Stimulated activated naive CD4-positive, alpha-beta T cell (primary cell): ENCODE measurements around the gene PAX7.
"Not testable (repeated sequence)": the region's sequence is repeated elsewhere in the genome, so short reads cannot be mapped to it uniquely, and the experiment has no call there.

Experiments
- DNase-seq, 6 experiments: peaks; one replicate each; lab custom pipeline; 2025; lab: John Stamatoyannopoulos, UW

The PAX7 gene

GRCh38 chr1:18658831-18659230 lies 28.2 kb downstream of the PAX7 start:
- no peak for DNase-seq

DNA sequence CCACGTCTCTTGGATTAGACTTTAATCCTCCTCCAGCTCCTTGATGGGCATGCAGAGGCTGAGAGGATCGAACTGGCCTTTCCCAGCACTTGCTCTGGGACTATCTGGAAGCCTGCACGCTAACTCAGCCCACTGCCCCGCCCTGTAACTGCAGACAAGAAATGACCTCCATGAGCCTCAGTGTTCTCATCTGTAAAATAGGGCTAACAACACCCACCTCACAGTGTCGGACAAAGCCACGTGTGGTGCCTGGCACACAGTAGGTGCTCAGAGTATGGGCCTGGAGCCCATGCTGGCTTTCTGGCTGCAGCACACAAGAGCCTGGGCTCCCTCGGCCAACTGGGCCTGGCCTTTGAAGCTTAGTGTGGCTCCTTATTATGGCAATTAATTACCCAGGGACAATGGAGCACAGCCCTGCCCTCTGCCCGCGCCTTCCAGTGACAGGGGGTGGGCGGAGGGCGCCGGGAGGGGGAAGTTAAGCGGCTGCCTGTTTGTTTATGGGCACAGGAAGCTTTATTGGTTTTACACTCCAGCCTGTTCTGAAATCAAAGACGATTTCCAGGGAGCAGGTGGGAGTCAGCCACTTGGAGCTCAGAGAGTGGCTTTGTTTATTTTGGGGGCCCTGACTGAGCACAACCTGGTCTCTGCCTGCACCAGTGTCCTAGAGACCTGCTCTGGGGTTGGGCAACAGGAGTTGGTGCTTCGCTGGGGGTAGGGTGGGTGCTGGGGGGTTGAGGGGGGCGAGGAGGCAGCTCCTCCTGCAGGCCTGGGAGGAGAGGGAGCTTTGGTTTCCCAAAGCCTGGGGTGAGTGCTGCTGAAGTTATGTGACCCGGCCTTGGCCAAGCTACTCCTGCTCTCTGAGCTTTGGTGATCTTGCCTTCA lies 31.0 kb downstream of the PAX7 start:
- no peak for DNase-seq

GRCh38 chr1:18662286-18662639 lies 31.6 kb downstream of the PAX7 start:
- no peak for DNase-seq

GRCh38 chr1:18666317-18666920 lies 35.8 kb downstream of the PAX7 start:
- peak in 1 of 6 experiments; percentile 12 for DNase-seq

DNA sequence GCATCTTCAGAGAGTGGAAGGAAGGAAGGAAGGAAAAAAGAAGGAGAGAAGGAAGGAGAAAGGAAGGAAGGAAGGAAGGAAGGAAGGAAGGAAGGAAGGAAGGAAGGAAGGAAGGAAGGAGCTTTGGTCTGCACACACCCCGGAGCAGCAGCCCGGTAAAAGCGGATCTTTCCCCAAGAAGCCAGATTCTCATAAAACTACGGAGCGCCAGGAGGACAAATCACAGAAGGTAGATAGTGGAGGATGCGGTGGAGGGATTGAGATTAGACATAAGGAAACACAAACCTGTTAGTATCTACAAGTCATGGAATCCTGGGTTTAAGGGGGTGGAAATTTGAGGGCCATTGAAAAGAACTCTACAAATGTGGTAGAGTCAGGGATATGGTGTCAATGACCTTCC lies 36.7 kb downstream of the PAX7 start:
- DNase-seq: no peak

- no peak for DNase-seq
Observed at GRCh38 chr1:18668046-18668445, 37.4 kb downstream of the PAX7 start.

DNA sequence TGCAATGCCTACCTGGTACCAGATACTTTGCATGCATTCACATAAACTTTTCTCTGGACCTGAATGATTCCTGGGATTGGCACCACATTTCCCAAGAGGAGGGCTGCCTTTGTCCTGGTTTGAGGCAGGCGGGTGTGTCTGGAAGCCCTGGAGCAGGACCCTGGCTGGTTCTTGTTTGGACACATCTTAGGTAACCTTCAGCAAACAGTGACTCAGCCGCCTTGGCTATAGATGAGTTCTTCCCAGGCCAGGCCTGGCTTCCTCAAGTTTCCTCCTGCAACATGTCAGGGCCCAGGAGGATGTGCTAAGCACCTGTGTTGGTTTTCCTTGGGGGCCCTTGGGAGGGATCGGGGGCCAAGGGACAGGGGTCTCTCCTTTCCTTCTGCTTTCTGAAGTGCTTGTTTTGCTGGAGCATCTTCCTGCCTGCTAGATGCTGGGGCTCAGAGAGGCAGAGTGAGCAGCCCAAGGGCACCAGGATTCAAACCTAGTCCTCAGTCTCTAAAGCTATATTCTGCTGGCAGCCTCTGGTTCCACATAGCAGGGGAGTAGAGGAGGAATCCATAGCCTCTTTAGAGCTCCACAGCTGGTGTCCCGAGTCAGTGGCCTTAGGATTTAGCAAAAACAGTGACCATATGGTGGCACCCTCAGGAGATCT lies 38.2 kb downstream of the PAX7 start:
- no peak for DNase-seq

DNA sequence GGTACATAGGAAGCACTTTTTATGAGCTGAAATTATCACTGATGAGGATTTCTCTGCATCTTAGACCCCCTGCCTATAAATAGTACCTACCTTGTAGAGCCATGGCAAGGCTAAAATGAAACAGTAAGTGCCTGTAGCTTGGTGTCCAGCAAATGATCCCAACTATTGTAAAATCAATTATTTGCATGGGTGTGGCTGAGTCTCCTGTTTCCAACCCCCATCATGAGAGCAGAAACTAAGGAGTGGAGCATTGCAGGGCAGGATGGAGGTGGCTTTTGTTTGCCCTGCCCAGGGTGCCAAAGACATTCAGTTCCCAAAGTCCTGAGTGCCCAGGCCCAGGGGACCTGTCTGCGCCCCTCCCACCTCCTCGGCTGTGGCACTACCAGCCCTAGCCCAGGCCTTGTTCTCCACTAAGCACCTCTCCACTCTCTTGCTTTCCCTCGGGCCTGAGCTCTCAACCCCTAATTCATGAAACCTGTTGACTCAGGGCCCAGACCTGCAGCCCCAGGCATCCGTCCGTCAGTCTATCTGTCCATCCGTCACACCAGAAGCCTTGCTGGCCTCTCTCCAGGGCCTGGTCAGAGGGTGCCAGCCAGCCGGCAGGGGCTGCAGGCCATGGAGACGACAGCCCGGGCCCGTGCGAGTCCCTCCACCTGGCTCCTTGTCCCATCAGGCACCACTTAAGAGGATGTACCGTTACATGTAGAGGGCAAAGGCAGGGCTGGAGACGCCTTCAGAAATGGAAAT lies 39.6 kb downstream of the PAX7 start:
- DNase-seq: no peak

- DNase-seq: no peak
Observed at GRCh38 chr1:18670868-18671225, 40.2 kb downstream of the PAX7 start.

DNA sequence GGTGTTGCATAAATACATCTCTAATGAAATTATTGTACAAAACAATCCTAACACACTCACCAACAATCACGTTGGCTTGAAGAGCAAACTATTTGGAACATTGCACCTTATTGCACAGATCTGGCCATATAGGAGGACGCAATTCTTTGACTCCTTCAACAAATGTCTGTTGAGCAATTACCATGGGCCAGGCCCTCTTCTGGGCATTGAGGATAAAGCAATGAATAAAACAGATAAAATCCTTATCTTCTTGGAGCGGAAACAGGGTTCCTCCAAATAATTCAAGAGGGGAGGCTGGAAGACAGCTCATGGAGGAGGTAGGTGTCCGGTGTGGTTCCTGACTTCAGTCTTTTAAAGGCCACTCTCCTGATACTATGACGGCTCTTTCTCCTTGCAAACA lies 43.3 kb downstream of the PAX7 start:
- peak in 1 of 6 experiments; percentile 9 for DNase-seq

- no peak for DNase-seq
Observed at GRCh38 chr1:18676332-18676781, 45.7 kb downstream of the PAX7 start.

GRCh38 chr1:18681423-18681835 lies 50.8 kb downstream of the PAX7 start:
- peak in 2 of 6 experiments; percentile 32 to 53 for DNase-seq

- no peak for DNase-seq
Observed at GRCh38 chr1:18682375-18682774, 51.7 kb downstream of the PAX7 start.

DNA sequence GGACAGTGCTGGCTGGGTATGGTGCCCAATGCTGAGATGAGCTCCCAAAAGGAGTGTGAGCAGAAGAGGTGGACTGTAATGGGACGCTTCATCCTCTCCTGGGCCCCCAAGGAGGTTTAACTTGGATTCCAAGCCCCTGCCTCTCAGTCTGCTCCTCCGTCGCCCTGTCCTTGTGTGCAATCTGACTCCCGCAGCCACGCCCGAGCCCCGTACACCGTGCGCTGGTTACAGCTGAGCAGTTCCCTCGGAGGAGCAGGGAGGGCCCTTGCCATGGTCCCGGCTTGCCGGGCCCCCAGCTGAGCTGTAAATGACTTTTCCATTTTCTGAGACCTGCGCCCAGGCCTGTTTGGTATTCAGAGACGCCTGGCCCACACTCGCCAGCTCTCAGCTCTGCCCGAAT lies 53.7 kb downstream of the PAX7 start:
- DNase-seq: no peak

GRCh38 chr1:18686540-18686939 lies 55.9 kb downstream of the PAX7 start:
- DNase-seq: peak in 3 of 6 experiments; percentile 14 to 34 (median 26)

DNA sequence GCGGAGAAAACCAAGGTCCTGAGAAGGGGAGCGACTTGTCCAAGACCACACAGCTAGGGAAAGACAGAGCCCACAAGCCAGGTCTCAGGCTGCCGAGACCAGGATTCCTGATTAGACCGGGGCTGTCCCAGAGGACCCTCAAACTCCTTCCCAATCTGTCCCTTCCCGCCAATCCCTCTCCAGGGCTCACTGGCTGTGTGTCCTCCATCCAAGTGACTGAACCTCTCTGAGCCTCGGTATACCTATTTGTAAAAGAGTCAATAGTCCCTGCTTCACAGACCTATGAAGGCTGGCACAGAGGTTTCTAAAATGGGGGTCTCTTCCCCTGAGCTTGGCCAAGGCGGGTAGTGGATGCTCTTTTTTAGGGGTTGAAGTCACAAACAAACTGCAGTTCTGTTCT lies 56.6 kb downstream of the PAX7 start:
- no peak for DNase-seq

DNA sequence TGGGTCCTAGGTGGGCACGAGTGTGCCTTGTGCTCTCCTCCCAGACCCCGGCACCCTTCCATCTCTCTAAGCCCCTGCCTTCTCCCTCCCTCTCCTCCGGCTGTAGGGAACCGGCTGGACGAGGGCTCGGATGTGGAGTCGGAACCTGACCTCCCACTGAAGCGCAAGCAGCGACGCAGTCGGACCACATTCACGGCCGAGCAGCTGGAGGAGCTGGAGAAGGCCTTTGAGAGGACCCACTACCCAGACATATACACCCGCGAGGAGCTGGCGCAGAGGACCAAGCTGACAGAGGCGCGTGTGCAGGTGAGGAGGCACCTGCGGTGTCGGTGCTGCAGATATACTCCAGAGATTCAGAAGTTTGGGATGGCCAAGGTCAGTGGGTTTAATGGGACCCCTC lies 61.0 kb downstream of the PAX7 start:
- no peak for DNase-seq

DNA sequence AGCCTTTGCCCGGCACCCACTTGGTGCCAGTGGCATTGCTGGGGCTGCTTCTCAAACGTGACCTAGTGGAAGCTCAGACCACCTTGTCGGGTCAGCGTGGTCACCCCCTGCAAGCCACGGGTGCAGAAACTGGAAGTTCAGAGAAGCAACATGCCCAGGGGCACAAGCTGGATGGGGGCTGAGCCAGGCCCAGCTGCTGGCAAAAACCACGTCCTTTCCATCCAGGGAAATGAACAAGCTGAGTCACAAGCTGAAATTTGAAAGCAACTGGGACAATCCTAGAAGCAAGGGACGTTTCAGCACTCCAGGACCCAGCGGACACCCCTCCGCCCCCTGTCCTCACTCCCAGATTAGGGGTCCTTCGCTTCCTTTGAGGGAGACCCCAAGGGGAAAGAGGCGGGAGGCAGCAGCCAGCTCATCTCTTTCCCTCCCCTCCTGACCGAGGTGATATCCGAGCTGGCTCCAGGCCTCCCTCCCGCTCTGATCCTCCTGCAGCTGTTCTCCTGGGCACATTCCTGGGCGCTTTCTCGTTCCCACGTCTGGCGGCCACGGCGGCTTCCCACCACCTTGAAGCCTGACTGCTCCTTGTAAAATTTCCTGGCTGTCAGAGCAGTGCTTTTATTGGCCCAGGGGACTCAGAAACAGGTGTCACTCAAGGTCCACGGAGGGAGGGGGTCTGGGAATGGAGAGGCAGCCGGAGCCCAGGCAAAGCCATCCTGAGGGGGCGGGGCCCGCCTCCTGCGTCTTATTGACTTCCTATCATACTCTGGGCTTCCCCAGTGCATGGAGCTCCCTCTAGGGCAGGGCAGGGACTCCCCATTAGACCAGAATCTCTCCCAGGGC lies 62.8 kb downstream of the PAX7 start:
- no peak for DNase-seq

- not testable (repeated sequence) for DNase-seq
Observed at GRCh38 chr1:18694289-18694688, 63.6 kb downstream of the PAX7 start.

DNA sequence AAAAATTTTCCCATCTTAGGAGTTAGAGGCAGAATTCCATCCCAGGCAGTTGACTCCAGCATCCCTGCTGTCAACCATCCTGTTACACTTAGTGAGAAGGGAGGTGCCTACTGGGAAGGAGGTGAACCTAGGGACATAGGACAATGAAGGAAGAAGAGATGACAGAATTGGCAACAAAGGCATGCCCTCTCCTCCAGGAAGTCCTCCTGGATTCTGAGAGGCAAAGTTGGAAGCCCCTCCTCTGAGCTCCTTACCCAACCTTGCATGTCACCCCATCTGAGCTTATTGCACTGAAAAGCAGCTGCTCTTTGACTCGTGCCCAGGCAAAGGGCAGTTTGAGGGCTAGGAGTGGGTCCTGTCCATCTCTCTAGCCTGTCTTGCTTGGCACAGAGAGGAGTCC lies 66.9 kb downstream of the PAX7 start:
- DNase-seq: no peak

DNA sequence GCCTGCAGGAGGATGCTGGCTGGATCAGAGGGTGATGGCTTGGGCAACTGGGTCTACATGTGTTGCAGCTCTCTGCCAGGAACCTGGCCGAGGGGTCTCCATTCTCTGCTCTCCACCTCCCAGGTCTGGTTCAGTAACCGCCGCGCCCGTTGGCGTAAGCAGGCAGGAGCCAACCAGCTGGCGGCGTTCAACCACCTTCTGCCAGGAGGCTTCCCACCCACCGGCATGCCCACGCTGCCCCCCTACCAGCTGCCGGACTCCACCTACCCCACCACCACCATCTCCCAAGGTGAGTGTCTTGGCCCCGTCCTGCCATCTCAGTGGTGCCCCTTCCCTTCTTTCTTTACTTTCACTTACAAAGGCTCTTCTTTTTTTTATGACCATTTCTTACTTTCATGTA lies 69.9 kb downstream of the PAX7 start:
- DNase-seq: no peak
